Muscle of back (tissue), 13 donors: Measurements from ENCODE around the gene LTBR. TPM values are rescaled to one million over a fixed set of nuclear protein-coding genes. Genes with fewer than 3 reads are reported as not detected.
"Not testable (repeated sequence)": the region's sequence is repeated elsewhere in the genome, so short reads cannot be mapped to it uniquely, and the experiment has no call there.

ENCODE experiments used
- DNase-seq, 3 donors: peaks; one replicate each; pipeline versions ENCODE4 v3.0.0 to v3.0.0-alpha.2; 2013
- long read RNA-seq, 9 donors: transcript quantifications; one replicate each; lab custom pipeline, GENCODE V29; 2026
- polyA plus RNA-seq, 10 donors: library from polyadenylated mRNA; unstranded; fragments of 120-200 nt; gene quantifications; one replicate each; pipeline ENCODE4 v1.2.1, GENCODE V29; 2013; ENCODE audit not compliant: insufficient read length in 10 of 10

The LTBR gene
- polyA plus RNA-seq: 10 to 100 TPM; 28.5 to 44.4 (median 35.7) TPM
- long read RNA-seq, donor 1, transcript LTBR-201 (10 exons, 2,260 nt): major isoform, 9 of 12 reads
- long read RNA-seq, donor 1, partial matches to known transcripts: 0 of 12 reads
- long read RNA-seq, donor 1, other reads (novel, unspliced or antisense): 0 of 12 reads
- long read RNA-seq, donor 2, transcript LTBR-201 (10 exons, 2,260 nt): major isoform, 7 of 13 reads
- long read RNA-seq, donor 2, partial matches to known transcripts: 5 of 13 reads
- long read RNA-seq, donor 2, other reads (novel, unspliced or antisense): 0 of 13 reads
- long read RNA-seq, donor 3: 0 reads
- long read RNA-seq, donor 4, partial matches to known transcripts: 0 of 2 reads
- long read RNA-seq, donor 4, other reads (novel, unspliced or antisense): 0 of 2 reads
- long read RNA-seq, donor 5, transcript LTBR-201 (10 exons, 2,260 nt): major isoform, 14 of 19 reads
- long read RNA-seq, donor 5, partial matches to known transcripts: 5 of 19 reads
- long read RNA-seq, donor 5, other reads (novel, unspliced or antisense): 0 of 19 reads
- long read RNA-seq, donor 6, partial matches to known transcripts: 0 of 4 reads
- long read RNA-seq, donor 6, other reads (novel, unspliced or antisense): 0 of 4 reads
- long read RNA-seq, donor 7, partial matches to known transcripts: 0 of 5 reads
- long read RNA-seq, donor 7, other reads (novel, unspliced or antisense): 0 of 5 reads
- long read RNA-seq, donor 8, transcript LTBR-201 (10 exons, 2,260 nt): major isoform, 8 of 11 reads
- long read RNA-seq, donor 8, partial matches to known transcripts: 0 of 11 reads
- long read RNA-seq, donor 8, other reads (novel, unspliced or antisense): 0 of 11 reads
- long read RNA-seq, donor 9, partial matches to known transcripts: 0 of 1 reads
- long read RNA-seq, donor 9, other reads (novel, unspliced or antisense): 0 of 1 reads

- peak; percentile 89 to 97 (median 91) for DNase-seq
Measured at GRCh38 chr12:6383572-6384498, at the start of gene LTBR. LTBR (plus strand) TSS chr12:6384162; CDS start chr12:6384359, 197 bp downstream.

GRCh38 chr12:6334359-6334758 lies 49.6 kb upstream of the LTBR start:
- no peak for DNase-seq

GRCh38 chr12:6334940-6335450 lies 49.0 kb upstream of the LTBR start:
- no peak for DNase-seq

- DNase-seq: peak in 2 of 3 donors; percentile 60 to 81
Measured at GRCh38 chr12:6335451-6336078, 48.4 kb upstream of the LTBR start.

GRCh38 chr12:6336079-6336888 lies 47.7 kb upstream of the LTBR start:
- peak; percentile 92 to 99 (median 96) for DNase-seq

- DNase-seq: peak in 1 of 3 donors; percentile 47
Measured at GRCh38 chr12:6336889-6337853, 46.8 kb upstream of the LTBR start.

- no peak for DNase-seq
Measured at GRCh38 chr12:6337958-6338433, 46.0 kb upstream of the LTBR start.

GRCh38 chr12:6338536-6338935 lies 45.4 kb upstream of the LTBR start:
- DNase-seq: not testable (repeated sequence)

- no peak for DNase-seq
Measured at GRCh38 chr12:6338955-6339354, 45.0 kb upstream of the LTBR start.

- DNase-seq: peak in 2 of 3 donors; percentile 56 to 71
Measured at GRCh38 chr12:6340032-6340638, 43.8 kb upstream of the LTBR start.

GRCh38 chr12:6340745-6341416 lies 43.1 kb upstream of the LTBR start:
- DNase-seq: peak in 1 of 3 donors; percentile 61

- DNase-seq: peak; percentile 78 to 93 (median 86)
Measured at GRCh38 chr12:6341417-6342139, 42.4 kb upstream of the LTBR start, which contains the start of gene TNFRSF1A. TNFRSF1A (minus strand) TSS chr12:6342076; CDS start chr12:6341814, 262 bp downstream.

- DNase-seq: no peak
Measured at GRCh38 chr12:6342140-6342889, 41.6 kb upstream of the LTBR start.

- peak in 1 of 3 donors; percentile 52 for DNase-seq
Measured at GRCh38 chr12:6343518-6343917, 40.4 kb upstream of the LTBR start.

- not testable (repeated sequence) for DNase-seq
Measured at GRCh38 chr12:6344101-6344660, 39.8 kb upstream of the LTBR start.
